GM23338 (cell line): ENCODE results near the gene C1orf21. TPM values are rescaled to one million over a fixed set of nuclear protein-coding genes. Genes with fewer than 3 reads are reported as not detected.

Experiments
- ATAC-seq: fragments of 200-7000 bp; cut with Tn5 transposase; 3 replicates; pipeline ENCODE4 v1.9.1; 2020
- DNase-seq: peaks from one replicate; pipeline ENCODE4 v3.0.0-alpha.2; 2015; ENCODE audit warnings: low spot score
- H2AFZ ChIP-seq: fragments of 200-600 bp; sonication (generic); 2 replicates; pipeline ENCODE4 v1.8.0; 2016; ENCODE audit warnings: antibody characterized with exemption, mild to moderate bottlenecking, moderate library complexity
- H3F3A ChIP-seq: fragments of 200-600 bp; sonication (generic); replicated peaks from 2 replicates; pipeline ENCODE4 v1.8.0; 2017; ENCODE audit warnings: antibody characterized with exemption, mixed run types, low read depth
- H3K27ac ChIP-seq: fragments of 200-600 bp; sonication (generic); 2 replicates; pipeline ENCODE4 v1.6.1; 2016; ENCODE audit warnings: low read depth
- H3K27me3 ChIP-seq: fragments of 200-600 bp; sonication (generic); 2 replicates; pipeline ENCODE4 v1.8.0; 2016; ENCODE audit warnings: mild to moderate bottlenecking, mixed run types, moderate library complexity; ENCODE audit not compliant: insufficient read depth
- H3K36me3 ChIP-seq: fragments of 200-600 bp; sonication (generic); 2 replicates; pipeline ENCODE4 v1.8.0; 2016; ENCODE audit warnings: mild to moderate bottlenecking; ENCODE audit not compliant: insufficient read depth
- H3K4me1 ChIP-seq: fragments of 200-600 bp; sonication (generic); 2 replicates; pipeline ENCODE4 v1.8.0; 2016; ENCODE audit warnings: mild to moderate bottlenecking, moderate library complexity; ENCODE audit not compliant: insufficient read depth
- H3K4me2 ChIP-seq: fragments of 200-600 bp; sonication (generic); 2 replicates; pipeline ENCODE4 v1.7.1; 2017; ENCODE audit warnings: mixed run types
- H3K4me3 ChIP-seq: fragments of 200-600 bp; sonication (generic); 2 replicates; pipeline ENCODE4 v1.6.1; 2016; ENCODE audit warnings: mixed run types
- H3K79me2 ChIP-seq: fragments of 200-600 bp; sonication (generic); replicated peaks from 2 replicates; pipeline ENCODE4 v1.8.0; 2017; ENCODE audit warnings: mild to moderate bottlenecking; ENCODE audit not compliant: insufficient read depth
- H3K9me2 ChIP-seq: fragments of 200-600 bp; sonication (generic); 2 replicates; pipeline ENCODE4 v1.8.0; 2017; ENCODE audit not compliant: insufficient read depth
- H4K20me1 ChIP-seq: fragments of 200-600 bp; sonication (generic); replicated peaks from 2 replicates; pipeline ENCODE4 v1.8.0; 2017; ENCODE audit warnings: mild to moderate bottlenecking; ENCODE audit not compliant: insufficient read depth
- H3K27ac Mint-ChIP-seq: 2 replicates; pipeline ENCODE4 v1.8.0; 2020; ENCODE audit warnings: inconsistent platforms, mild to moderate bottlenecking, moderate library complexity, mixed read lengths
- H3K27me3 Mint-ChIP-seq: 3 replicates; pipeline ENCODE4 v1.8.0; 2022; ENCODE audit warnings: low read depth, mild to moderate bottlenecking, moderate library complexity, mixed read lengths, inconsistent platforms; ENCODE audit not compliant: insufficient read depth, poor library complexity
- H3K36me3 Mint-ChIP-seq: 3 replicates; pipeline ENCODE4 v1.8.0; 2021; ENCODE audit warnings: low read depth, mild to moderate bottlenecking, inconsistent platforms, moderate library complexity, mixed read lengths
- H3K4me1 Mint-ChIP-seq: 3 replicates; pipeline ENCODE4 v1.8.0; 2020; ENCODE audit warnings: mild to moderate bottlenecking, inconsistent platforms, mixed read lengths
- H3K4me3 Mint-ChIP-seq: 3 replicates; pipeline ENCODE4 v1.8.0; 2021; ENCODE audit warnings: moderate library complexity, mild to moderate bottlenecking, inconsistent platforms, mixed read lengths
- H3K9me3 Mint-ChIP-seq: 3 replicates; pipeline ENCODE4 v1.8.0; 2020; ENCODE audit warnings: moderate library complexity, mild to moderate bottlenecking, inconsistent platforms, mixed read lengths
- CREB1 ChIP-seq: fragments of 250-450 bp; sonication (Bioruptor Pico); IDR thresholded peaks from 2 replicates; pipeline ENCODE4 v1.5.0; 2020; ENCODE audit warnings: low read depth, mild to moderate bottlenecking, moderate library complexity
- CTCF ChIP-seq, 2 experiments: fragments of 200-600 bp in 1 of 2; sonication (generic) in 1 of 2; conservative IDR thresholded peaks; 2 replicates each; pipeline versions ENCODE4 v1.5.1 to v1.6.1; 2016 to 2017; ENCODE audit warnings: antibody characterized with exemption in 2 of 2, low read depth in 2 of 2, mild to moderate bottlenecking in 2 of 2, moderate library complexity in 1 of 2
- EZH2phosphoT487 ChIP-seq: fragments of 200-600 bp; sonication (generic); IDR thresholded peaks from one replicate; pipeline ENCODE4 v1.8.1; 2018; ENCODE audit warnings: antibody characterized with exemption; ENCODE audit not compliant: unreplicated experiment
- JUNB ChIP-seq: IDR thresholded peaks from one replicate; pipeline ENCODE4 v1.6.1; 2016; ENCODE audit warnings: antibody characterized with exemption; ENCODE audit not compliant: unreplicated experiment
- NANOG ChIP-seq: IDR thresholded peaks from 2 replicates; pipeline ENCODE4 v1.6.1; 2016; ENCODE audit warnings: antibody characterized with exemption, borderline replicate concordance
- POLR2AphosphoS5 ChIP-seq: IDR thresholded peaks from 2 replicates; pipeline ENCODE4 v1.6.1; 2016; ENCODE audit warnings: antibody characterized with exemption, low read depth
- REST ChIP-seq: IDR thresholded peaks from one replicate; pipeline ENCODE4 v1.6.1; 2018; ENCODE audit warnings: antibody characterized with exemption; ENCODE audit not compliant: unreplicated experiment
- STAT1 ChIP-seq: IDR thresholded peaks from one replicate; pipeline ENCODE4 v1.6.1; 2016; ENCODE audit warnings: antibody characterized with exemption; ENCODE audit not compliant: unreplicated experiment
- ZNF114 ChIP-seq: fragments of 250-450 bp; sonication (Bioruptor Pico); IDR thresholded peaks from 2 replicates; pipeline ENCODE4 v1.5.0; 2020; ENCODE audit warnings: mild to moderate bottlenecking, moderate library complexity
- ZNF331 ChIP-seq: fragments of 250-450 bp; sonication (Bioruptor Pico); IDR thresholded peaks from 2 replicates; pipeline ENCODE4 v1.5.0; 2020; ENCODE audit warnings: low read depth, mild to moderate bottlenecking, moderate library complexity
- polyA plus RNA-seq: library from polyadenylated mRNA; unstranded; fragments of >200 nt; fragmentation: Nextera tagmentation; extraction: Ambion mirVana; gene quantifications from 2 replicates; pipeline ENCODE4 v1.2.1, GENCODE V29; 2016
- total RNA-seq: library from RNA; depleted of rRNA; stranded (reverse); fragments of >200 nt; shearing (Covaris generic); gene quantifications from 2 replicates; pipeline ENCODE4 v1.2.3, GENCODE V29; 2014
- TF ChIP-seq, protein P1 (sequence below): fragments of 250-450 bp; sonication (Bioruptor Pico); IDR thresholded peaks from 2 replicates; pipeline ENCODE4 v1.5.0; 2020; ENCODE audit warnings: mild to moderate bottlenecking, moderate library complexity

The C1orf21 gene
- total and polyA plus RNA-seq, 2 experiments from 2014 or later = 28.0 to 40.4 TPM

GRCh38 chr1:184499616-184500015, 112.8 kb downstream of the C1orf21 start:
- Histone ChIP-seq H3K9me2 (no peaks in the 10 kb centered on the region), H3K4me2 (no peak overlapping the region), H3K4me1 (peaks cover 57% of the 10 kb centered on the region), H3K27me3 (no peaks in the 10 kb centered on the region), H3K36me3 (no peaks in the 10 kb centered on the region), H4K20me1 (no peaks in the 10 kb centered on the region), H3K79me2 (peaks cover 63% of the 10 kb centered on the region), H3K27ac (no peak overlapping the region), H3F3A (no peaks in the 10 kb centered on the region), H2AFZ (no peak overlapping the region), H3K4me3 (no peak overlapping the region)
- DNase-seq = no peak
- H3K4me3 Mint-ChIP-seq = no peak overlapping the region
- ATAC-seq = no peak
- TF ChIP-seq ZNF114 (no peak), CREB1 (CRISPR knock-in tag) (no peak), ZNF331 (CRISPR knock-in tag) (no peak), STAT1 (no peak), POLR2AphosphoS5 (no peak), NANOG (no peak), EZH2phosphoT487 (no peak), REST (no peak), JUNB (no peak), CTCF (conservative IDR thresholded peaks at IDR 0.05; ENCODE audit: low read depth in 2 of 2) (no peak)
- TF ChIP-seq, protein P1, sequence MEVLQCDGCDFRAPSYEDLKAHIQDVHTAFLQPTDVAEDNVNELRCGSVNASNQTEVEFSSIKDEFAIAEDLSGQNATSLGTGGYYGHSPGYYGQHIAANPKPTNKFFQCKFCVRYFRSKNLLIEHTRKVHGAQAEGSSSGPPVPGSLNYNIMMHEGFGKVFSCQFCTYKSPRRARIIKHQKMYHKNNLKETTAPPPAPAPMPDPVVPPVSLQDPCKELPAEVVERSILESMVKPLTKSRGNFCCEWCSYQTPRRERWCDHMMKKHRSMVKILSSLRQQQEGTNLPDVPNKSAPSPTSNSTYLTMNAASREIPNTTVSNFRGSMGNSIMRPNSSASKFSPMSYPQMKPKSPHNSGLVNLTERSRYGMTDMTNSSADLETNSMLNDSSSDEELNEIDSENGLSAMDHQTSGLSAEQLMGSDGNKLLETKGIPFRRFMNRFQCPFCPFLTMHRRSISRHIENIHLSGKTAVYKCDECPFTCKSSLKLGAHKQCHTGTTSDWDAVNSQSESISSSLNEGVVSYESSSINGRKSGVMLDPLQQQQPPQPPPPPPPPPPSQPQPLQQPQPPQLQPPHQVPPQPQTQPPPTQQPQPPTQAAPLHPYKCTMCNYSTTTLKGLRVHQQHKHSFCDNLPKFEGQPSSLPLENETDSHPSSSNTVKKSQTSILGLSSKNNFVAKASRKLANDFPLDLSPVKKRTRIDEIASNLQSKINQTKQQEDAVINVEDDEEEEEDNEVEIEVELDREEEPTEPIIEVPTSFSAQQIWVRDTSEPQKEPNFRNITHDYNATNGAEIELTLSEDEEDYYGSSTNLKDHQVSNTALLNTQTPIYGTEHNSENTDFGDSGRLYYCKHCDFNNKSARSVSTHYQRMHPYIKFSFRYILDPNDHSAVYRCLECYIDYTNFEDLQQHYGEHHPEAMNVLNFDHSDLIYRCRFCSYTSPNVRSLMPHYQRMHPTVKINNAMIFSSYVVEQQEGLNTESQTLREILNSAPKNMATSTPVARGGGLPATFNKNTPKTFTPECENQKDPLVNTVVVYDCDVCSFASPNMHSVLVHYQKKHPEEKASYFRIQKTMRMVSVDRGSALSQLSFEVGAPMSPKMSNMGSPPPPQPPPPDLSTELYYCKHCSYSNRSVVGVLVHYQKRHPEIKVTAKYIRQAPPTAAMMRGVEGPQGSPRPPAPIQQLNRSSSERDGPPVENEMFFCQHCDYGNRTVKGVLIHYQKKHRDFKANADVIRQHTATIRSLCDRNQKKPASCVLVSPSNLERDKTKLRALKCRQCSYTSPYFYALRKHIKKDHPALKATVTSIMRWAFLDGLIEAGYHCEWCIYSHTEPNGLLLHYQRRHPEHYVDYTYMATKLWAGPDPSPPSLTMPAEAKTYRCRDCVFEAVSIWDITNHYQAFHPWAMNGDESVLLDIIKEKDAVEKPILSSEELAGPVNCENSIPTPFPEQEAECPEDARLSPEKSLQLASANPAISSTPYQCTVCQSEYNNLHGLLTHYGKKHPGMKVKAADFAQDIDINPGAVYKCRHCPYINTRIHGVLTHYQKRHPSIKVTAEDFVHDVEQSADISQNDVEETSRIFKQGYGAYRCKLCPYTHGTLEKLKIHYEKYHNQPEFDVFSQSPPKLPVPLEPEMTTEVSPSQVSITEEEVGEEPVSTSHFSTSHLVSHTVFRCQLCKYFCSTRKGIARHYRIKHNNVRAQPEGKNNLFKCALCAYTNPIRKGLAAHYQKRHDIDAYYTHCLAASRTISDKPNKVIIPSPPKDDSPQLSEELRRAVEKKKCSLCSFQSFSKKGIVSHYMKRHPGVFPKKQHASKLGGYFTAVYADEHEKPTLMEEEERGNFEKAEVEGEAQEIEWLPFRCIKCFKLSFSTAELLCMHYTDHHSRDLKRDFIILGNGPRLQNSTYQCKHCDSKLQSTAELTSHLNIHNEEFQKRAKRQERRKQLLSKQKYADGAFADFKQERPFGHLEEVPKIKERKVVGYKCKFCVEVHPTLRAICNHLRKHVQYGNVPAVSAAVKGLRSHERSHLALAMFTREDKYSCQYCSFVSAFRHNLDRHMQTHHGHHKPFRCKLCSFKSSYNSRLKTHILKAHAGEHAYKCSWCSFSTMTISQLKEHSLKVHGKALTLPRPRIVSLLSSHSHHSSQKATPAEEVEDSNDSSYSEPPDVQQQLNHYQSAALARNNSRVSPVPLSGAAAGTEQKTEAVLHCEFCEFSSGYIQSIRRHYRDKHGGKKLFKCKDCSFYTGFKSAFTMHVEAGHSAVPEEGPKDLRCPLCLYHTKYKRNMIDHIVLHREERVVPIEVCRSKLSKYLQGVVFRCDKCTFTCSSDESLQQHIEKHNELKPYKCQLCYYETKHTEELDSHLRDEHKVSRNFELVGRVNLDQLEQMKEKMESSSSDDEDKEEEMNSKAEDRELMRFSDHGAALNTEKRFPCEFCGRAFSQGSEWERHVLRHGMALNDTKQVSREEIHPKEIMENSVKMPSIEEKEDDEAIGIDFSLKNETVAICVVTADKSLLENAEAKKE (CRISPR knock-in tag) = no peak
- H3K4me1 Mint-ChIP-seq = peaks cover 30% of the 10 kb centered on the region
- H3K9me3 Mint-ChIP-seq = no peaks in the 10 kb centered on the region
- no peaks in the 10 kb centered on the region for H3K27me3 Mint-ChIP-seq
- H3K36me3 Mint-ChIP-seq = no peaks in the 10 kb centered on the region; the same call in 2 of the 3 replicates
- H3K27ac Mint-ChIP-seq = no peak overlapping the region
